Gastrocnemius medialis (tissue), 4 donors: Measurements from ENCODE around the gene CKAP5.

Experiments
- POLR2A ChIP-seq, 2 donors: fragments of 450-650 bp; IDR thresholded peaks; one replicate each; pipeline ENCODE4 v1.6.1; 2017; ENCODE audit warnings: antibody characterized with exemption in 2 of 2, mild to moderate bottlenecking in 2 of 2, moderate library complexity in 2 of 2
- TF ChIP-seq, protein P1 (sequence below), 5 experiments: fragments of 450-650 bp in 3 of 5; fragments of 200-600 bp in 2 of 5; sonication (generic) in 2 of 5; IDR thresholded peaks in 4 of 5; conservative IDR thresholded peaks in 1 of 5; 1 replicate in 4 of 5; 2 replicates in 1 of 5; pipeline ENCODE4 v1.5.1; 2016 to 2019; ENCODE audit warnings: antibody characterized with exemption in 5 of 5, mild to moderate bottlenecking in 3 of 5, moderate library complexity in 3 of 5

DNA sequence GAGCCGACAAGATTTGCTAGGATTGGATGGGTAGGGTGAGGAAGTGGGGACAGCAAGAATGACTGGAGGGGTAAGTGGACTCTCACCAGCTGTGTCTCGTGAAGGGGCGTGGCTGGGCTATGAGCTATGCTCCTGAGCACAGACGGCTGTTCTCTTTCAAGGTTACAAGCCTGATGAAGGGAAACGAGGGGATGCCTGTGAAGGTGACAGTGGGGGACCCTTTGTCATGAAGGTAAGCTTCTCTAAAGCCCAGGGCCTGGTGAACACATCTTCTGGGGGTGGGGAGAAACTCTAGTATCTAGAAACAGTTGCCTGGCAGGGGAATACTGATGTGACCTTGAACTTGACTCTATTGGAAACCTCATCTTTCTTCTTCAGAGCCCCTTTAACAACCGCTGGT, 107.2 kb downstream of the CKAP5 start:
- TF ChIP-seq, protein P1, sequence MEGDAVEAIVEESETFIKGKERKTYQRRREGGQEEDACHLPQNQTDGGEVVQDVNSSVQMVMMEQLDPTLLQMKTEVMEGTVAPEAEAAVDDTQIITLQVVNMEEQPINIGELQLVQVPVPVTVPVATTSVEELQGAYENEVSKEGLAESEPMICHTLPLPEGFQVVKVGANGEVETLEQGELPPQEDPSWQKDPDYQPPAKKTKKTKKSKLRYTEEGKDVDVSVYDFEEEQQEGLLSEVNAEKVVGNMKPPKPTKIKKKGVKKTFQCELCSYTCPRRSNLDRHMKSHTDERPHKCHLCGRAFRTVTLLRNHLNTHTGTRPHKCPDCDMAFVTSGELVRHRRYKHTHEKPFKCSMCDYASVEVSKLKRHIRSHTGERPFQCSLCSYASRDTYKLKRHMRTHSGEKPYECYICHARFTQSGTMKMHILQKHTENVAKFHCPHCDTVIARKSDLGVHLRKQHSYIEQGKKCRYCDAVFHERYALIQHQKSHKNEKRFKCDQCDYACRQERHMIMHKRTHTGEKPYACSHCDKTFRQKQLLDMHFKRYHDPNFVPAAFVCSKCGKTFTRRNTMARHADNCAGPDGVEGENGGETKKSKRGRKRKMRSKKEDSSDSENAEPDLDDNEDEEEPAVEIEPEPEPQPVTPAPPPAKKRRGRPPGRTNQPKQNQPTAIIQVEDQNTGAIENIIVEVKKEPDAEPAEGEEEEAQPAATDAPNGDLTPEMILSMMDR (IDR thresholded peaks at IDR 0.05 in 4 of 5, conservative IDR thresholded peaks at IDR 0.05 in 1 of 5) = no peak
- TF ChIP-seq POLR2A (IDR thresholded peaks at IDR 0.05) = no peak
